A673 (cell line): ENCODE measurements around the gene ALDOA.

Experiments used
- CTCF ChIP-seq: fragments of 300-800, 200-600 bp; sonication (generic); conservative IDR thresholded peaks from 2 replicates; pipeline ENCODE4 v1.5.1; 2017; ENCODE audit warnings: low read depth, mild to moderate bottlenecking, antibody characterized with exemption, low read length, moderate library complexity, mixed read lengths
- EZH2 ChIP-seq: fragments of 200-600 bp; sonication (generic); IDR thresholded peaks from 2 replicates; pipeline ENCODE4 v1.6.1; 2017; ENCODE audit warnings: borderline replicate concordance, low read depth, mild to moderate bottlenecking, mixed read lengths, antibody characterized with exemption, low read length; ENCODE audit not compliant: poor library complexity, severe bottlenecking

DNA sequence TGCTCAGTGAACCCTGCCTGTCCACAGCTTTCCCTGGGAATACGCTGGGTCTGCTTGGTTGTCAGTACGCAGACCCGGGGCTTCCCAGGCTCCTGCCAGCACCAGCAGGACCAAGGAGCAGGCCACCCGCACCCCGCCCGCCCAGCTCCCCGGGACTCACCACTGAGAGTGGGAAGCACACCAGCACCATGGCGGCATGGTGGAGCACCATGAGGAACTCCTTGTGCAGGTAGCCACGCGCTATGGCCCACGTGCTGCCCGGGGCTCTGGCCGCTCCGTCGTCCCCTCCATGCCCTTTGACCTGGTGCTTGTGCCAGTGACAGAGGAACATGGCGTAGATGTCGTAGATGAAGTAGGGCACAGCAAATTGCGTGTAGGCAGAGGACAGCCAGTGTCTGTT, 39.1 kb upstream of the ALDOA start:
- TF ChIP-seq CTCF (no peak), EZH2 (no peak)
